ENCODE measurements around the gene TYROBP.
"Not testable (repeated sequence)": the region's sequence is repeated elsewhere in the genome, so short reads cannot be mapped to it uniquely, and the experiment has no call there.

Gene TYROBP

GRCh38 chr19:35898499-35898809, 9.6 kb downstream of the TYROBP start:
- DNase-seq, result no peak

GRCh38 chr19:35897706-35898451, 10.2 kb downstream of the TYROBP start:
- no peak for DNase-seq

- no peak for DNase-seq
Measured at GRCh38 chr19:35896643-35897040, 11.5 kb downstream of the TYROBP start.

GRCh38 chr19:35895911-35896642, 12.0 kb downstream of the TYROBP start:
- no peak for DNase-seq

- DNase-seq, result no peak
Measured at GRCh38 chr19:35894342-35894741, 13.8 kb downstream of the TYROBP start.

GRCh38 chr19:35891819-35892218, 16.3 kb downstream of the TYROBP start:
- DNase-seq, result not testable (repeated sequence)

GRCh38 chr19:35890113-35890650, 17.9 kb downstream of the TYROBP start:
- DNase-seq, result no peak

- no peak for DNase-seq
Measured at GRCh38 chr19:35889370-35890112, 18.6 kb downstream of the TYROBP start.

- no peak for DNase-seq
Measured at GRCh38 chr19:35888398-35888797, 19.7 kb downstream of the TYROBP start.

GRCh38 chr19:35887197-35887596, 20.9 kb downstream of the TYROBP start:
- no peak for DNase-seq

- no peak for DNase-seq
Measured at GRCh38 chr19:35885904-35886303, 22.2 kb downstream of the TYROBP start.

- DNase-seq, result no peak
Measured at GRCh38 chr19:35885225-35885738, 22.8 kb downstream of the TYROBP start.

- DNase-seq, result no peak
Measured at GRCh38 chr19:35883882-35884281, 24.2 kb downstream of the TYROBP start.

- DNase-seq, result peak; percentile 76
Measured at GRCh38 chr19:35882114-35882832, 25.8 kb downstream of the TYROBP start.

GRCh38 chr19:35879770-35880317, 28.3 kb downstream of the TYROBP start:
- DNase-seq, result no peak

- no peak for DNase-seq
Measured at GRCh38 chr19:35879068-35879467, 29.0 kb downstream of the TYROBP start.

- DNase-seq, result no peak
Measured at GRCh38 chr19:35874392-35874930, 33.6 kb downstream of the TYROBP start.

GRCh38 chr19:35872180-35872579, 35.9 kb downstream of the TYROBP start:
- DNase-seq, result no peak

GRCh38 chr19:35871611-35872010, 36.5 kb downstream of the TYROBP start:
- DNase-seq, result no peak

- no peak for DNase-seq
Measured at GRCh38 chr19:35870798-35871197, 37.3 kb downstream of the TYROBP start.

GRCh38 chr19:35870124-35870736, 37.9 kb downstream of the TYROBP start:
- not testable (repeated sequence) for DNase-seq
